DOHH2 (cell line): ENCODE measurements around the gene MS4A15.

ENCODE experiments used
- EZH2phosphoT487 ChIP-seq: fragments of 200-600 bp; sonication (generic); IDR thresholded peaks from 2 replicates; pipeline ENCODE4 v1.6.1; 2017; ENCODE audit warnings: borderline replicate concordance, mild to moderate bottlenecking, antibody characterized with exemption, low read length, moderate library complexity, mixed read lengths
- TF ChIP-seq, protein P1 (sequence below): fragments of 200-600 bp; sonication (generic); IDR thresholded peaks from one replicate; pipeline ENCODE4 v1.5.1; 2014; ENCODE audit warnings: antibody characterized with exemption, mild to moderate bottlenecking, low read depth, low read length; ENCODE audit not compliant: poor library complexity, severe bottlenecking

- TF ChIP-seq, protein P1, sequence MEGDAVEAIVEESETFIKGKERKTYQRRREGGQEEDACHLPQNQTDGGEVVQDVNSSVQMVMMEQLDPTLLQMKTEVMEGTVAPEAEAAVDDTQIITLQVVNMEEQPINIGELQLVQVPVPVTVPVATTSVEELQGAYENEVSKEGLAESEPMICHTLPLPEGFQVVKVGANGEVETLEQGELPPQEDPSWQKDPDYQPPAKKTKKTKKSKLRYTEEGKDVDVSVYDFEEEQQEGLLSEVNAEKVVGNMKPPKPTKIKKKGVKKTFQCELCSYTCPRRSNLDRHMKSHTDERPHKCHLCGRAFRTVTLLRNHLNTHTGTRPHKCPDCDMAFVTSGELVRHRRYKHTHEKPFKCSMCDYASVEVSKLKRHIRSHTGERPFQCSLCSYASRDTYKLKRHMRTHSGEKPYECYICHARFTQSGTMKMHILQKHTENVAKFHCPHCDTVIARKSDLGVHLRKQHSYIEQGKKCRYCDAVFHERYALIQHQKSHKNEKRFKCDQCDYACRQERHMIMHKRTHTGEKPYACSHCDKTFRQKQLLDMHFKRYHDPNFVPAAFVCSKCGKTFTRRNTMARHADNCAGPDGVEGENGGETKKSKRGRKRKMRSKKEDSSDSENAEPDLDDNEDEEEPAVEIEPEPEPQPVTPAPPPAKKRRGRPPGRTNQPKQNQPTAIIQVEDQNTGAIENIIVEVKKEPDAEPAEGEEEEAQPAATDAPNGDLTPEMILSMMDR, result no peak
- no peak for TF ChIP-seq EZH2phosphoT487
These were observed 65.3 kb downstream of the MS4A15 start for GRCh38 chr11:60821827-60822599.
